ENCODE results near the gene MESP2.

MESP2 gene, protein sequence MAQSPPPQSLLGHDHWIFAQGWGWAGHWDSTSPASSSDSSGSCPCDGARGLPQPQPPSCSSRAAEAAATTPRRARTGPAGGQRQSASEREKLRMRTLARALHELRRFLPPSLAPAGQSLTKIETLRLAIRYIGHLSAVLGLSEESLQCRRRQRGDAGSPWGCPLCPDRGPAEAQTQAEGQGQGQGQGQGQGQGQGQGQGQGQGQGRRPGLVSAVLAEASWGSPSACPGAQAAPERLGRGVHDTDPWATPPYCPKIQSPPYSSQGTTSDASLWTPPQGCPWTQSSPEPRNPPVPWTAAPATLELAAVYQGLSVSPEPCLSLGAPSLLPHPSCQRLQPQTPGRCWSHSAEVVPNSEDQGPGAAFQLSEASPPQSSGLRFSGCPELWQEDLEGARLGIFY

GRCh38 chr15:89776274-89777072 lies at the start of gene MESP2:
Gene MESP2 (plus strand): TSS chr15:89776332. CDS start chr15:89776358, 26 bp downstream.
- DNase-seq = peak; percentile 83

GRCh38 chr15:89728254-89728653 lies 47.9 kb upstream of the MESP2 start:
- no peak for DNase-seq

DNA sequence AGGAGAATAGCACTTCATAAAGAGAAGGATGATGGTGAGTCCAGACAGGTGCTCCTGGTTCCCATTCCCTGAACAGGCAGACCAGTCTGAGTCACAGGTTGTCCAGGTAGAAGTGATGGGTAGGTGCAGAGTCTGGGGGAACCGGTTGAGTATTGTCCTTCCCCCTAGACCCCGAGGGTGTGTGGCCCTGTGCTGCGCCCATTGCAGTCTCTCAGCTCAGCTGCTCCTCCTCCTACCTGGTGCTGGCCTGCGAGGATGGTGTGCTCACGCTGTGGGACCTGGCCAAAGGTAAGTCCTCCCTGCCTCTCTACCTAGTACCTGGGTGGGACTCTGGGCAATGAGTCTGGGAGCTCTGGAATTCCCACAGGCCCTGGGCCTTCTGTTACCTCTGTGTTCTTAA lies 44.9 kb upstream of the MESP2 start:
- DNase-seq = no peak

GRCh38 chr15:89732451-89733172 lies 43.5 kb upstream of the MESP2 start:
- DNase-seq = no peak

DNA sequence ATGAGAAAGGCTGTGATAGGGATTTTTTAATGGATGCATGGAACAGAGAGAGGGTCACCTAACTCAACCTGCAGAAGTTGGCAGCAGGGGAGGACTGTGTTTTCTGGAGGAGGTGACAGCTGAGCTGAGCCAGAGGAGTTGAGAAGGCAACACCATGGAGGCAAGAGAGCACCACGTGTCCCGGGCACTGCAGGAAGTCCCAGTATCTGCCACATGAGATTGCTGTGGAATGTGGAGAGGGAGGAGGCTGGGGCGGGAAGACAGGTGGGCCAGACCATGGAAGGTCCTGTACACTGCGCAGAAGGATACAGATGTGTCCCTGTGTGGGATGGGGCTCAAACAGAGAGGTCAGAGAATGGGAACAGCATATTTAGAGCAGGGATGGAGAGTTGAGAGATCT lies 40.4 kb upstream of the MESP2 start:
- DNase-seq = no peak

- DNase-seq = peak; percentile 86
These were observed 36.0 kb upstream of the MESP2 start for GRCh38 chr15:89740137-89740536.

DNA sequence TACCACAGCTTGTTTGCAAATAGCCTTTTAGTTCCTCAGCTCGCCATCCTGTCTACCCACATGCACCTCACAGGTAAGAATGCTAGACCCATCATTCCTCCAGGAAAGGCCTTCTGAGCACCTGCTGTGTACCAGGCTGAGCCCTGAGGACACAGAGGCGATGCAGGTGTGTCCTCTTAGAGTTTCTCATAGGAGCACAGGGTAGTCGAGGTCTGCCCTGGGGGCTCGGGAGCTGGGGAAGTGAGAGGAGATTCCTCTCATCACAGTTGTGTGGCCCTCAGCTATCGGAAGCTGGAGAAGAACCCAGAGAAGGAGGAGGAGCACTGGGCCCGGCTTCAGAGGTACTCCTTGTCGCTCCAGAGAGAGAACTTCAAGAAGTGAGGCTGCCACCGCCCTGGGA lies 33.1 kb upstream of the MESP2 start:
- no peak for DNase-seq

GRCh38 chr15:89743594-89743993 lies 32.5 kb upstream of the MESP2 start:
- DNase-seq = no peak

DNA sequence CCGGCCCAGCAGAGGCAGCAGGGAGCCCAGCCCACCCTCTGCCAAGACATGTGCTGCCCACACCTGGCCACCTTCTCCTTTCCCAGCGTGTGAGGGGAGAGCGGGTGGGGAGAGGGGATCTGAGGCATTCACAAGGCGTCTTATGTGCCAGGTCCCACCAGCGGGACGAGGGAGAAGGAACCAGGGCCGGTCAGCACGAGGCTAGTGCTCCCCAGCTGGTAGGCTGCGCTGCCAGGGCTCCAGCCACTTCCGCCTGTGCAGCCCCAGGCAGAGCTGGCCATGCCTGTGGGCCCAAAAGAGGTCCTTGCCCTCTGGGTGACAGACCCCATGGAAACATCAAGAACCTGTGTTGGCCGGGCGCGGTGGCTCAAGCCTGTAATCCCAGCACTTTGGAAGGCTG lies 31.0 kb upstream of the MESP2 start:
- no peak for DNase-seq

DNA sequence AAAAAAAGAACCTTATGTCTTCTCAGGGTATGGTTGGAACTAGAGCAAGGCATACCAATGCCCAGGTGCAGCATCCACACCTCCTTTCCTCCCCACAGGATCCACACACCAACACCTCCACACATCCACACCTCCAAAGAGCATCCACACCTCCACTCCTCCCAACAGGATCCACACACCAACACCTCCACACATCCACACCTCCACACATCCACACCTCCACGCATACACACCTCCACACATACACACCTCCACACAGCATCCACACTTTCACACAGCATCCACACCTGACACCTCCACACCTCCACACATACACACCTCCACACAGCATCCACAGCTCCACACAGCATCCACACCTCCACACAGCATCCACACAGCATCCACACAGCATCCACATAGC lies 30.4 kb upstream of the MESP2 start:
- no peak for DNase-seq

GRCh38 chr15:89746386-89746780 lies 29.7 kb upstream of the MESP2 start:
- DNase-seq = no peak

GRCh38 chr15:89747708-89748682 lies 28.1 kb upstream of the MESP2 start:
- DNase-seq = no peak

- DNase-seq = no peak
These were observed 27.1 kb upstream of the MESP2 start for GRCh38 chr15:89749054-89749453.

- DNase-seq = no peak
These were observed 26.6 kb upstream of the MESP2 start for GRCh38 chr15:89749526-89749925.

DNA sequence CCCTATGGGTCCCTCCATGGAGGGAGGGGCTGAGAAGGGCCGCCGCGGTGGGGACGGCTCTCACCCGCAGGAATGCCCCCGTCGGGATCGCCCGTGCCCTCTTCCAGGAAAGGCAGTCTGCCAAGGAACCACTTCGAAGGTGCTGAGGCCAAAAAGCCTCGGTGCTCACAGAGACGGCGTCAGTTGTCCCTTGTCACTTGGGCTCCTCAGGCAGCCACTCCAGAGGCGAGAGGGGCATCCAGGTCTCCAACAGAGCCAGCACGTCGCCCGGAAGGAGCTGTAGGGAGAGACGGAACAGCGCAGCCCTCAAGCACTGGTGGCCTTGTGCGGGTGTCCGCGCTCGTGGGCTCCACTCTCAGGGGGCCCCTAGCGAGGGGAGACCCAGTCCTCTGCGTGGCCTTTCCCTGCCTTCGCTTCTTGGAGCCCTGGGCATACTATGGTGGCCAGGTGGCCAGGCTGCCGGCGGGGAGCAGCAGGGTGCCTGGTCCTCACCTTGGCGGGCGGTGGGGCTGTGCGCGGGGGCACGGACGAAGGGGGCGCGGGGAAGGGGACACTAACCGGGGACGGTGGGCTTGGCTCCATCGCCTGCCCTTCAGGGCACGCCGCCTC lies 26.1 kb upstream of the MESP2 start:
- DNase-seq = peak; percentile 61

DNA sequence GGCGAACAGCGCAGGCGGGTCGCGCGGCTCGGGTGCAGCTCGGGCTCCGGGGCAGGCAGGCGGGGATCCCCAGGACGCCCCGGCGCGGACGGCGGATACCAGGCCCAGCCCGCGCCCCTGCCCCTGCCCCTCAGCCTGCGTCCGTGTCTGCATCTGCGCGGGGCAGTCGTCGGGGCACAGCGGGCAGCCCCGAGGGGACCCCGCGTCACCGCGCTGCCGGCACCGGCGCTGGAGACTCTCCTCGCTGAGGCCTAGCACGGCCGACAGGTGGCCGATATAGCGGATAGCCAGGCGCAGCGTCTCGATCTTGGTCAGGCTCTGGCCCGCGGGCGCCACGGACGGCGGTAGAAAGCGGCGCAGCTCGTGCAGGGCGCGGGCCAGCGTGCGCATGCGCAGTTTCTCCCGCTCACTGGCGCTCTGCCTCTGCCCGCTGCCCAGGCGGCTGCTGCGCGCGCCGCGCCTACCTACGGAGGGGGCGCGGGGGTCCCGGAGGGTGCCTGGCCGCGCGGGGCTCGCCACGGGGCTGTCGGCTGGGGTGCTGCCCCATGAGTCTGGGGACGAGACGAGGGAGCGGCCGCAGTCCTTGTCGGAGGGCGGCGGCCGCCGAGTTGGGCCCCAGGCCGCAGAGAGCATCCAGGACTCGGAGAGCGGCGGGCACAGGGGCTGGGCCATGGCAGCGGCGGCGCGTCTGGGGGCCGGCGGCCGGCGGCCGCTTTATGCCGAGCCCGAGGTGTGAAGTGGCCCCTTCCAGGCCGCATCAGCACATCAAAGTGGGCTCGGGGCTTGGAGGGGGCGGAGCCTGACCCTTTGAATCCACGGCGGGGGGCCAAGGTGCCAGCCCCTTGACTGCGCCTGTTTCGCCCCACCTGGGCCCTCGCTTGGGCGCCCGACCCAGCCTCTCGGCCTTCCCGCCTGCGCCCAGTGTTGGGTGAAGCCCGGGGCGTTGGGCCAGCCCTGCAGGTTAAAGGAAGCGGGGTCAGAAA lies 25.3 kb upstream of the MESP2 start, which contains the start of gene MESP1:
Gene MESP1, minus strand, starts transcription at position 690 of the 983 bp plus-strand sequence. Its CDS starts 18 bp downstream, at position 672.
- DNase-seq = peak; percentile 95

GRCh38 chr15:89751748-89752147 lies 24.4 kb upstream of the MESP2 start:
- no peak for DNase-seq

GRCh38 chr15:89753855-89754254 lies 22.3 kb upstream of the MESP2 start:
- DNase-seq = no peak

DNA sequence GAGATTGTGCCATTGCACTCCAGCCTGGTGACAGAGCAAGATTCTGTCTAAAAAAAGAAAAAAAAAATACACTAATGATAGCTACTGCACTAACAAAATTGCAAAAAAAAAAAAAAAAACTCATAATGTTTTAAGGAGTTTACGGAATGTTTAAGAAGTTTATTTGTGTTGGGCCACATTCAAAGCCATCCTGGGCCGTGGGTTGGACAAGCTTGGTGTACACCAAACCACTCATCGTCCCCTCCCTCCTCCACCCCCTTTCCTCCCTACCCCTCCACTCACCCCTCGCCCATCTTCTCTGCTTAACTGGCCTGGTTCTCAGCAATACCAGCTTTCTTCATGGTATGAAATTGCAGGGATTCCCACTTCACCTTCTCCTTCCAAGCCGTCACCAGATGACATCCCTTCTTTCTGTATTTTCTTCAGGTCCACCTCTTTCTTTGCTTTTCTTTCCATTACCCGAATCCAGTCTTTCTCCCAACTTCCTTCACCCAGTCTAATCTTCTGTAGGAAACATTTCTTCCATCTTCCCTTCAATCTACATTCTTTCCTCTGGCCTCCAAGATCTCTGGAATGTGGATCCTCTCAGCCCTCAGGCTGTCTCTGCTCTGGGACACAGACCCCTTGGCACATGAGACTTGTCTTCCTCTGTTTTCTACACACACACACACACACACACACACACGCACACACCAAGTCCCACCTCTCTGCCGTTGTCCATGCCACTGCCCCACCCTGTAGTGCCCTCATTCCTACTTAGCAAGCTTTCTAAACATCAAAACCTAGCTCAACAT lies 21.6 kb upstream of the MESP2 start:
- no peak for DNase-seq

DNA sequence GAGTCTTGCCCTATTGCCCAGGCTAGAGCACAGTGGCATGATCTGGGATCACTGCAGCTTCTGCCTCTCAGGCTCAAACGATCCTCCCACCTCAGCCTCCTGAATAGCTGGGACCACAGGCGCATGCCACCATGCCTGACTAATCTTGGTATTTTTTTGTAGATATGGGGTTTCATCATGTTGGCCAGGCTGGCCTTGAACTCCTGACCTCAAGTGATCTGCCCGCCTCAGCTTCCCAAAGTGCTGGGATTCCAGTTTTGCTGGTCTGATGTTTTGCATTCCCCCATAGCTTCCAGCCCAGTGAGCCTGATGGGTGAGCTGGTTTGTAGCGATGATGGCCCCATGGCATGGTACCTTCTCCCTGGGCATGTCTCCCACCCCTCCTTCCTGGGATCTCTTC lies 20.4 kb upstream of the MESP2 start:
- DNase-seq = no peak
